SK-N-SH treated with all-trans-retinoic acid at 6 μM for 48 hours (cell line): ENCODE results near the gene RSAD1.

Experiments used
- BACH2 ChIP-seq: fragments of 250-450 bp; sonication (Bioruptor Pico); IDR thresholded peaks from 2 replicates; pipeline ENCODE4 v1.9.0; 2021; ENCODE audit warnings: mild to moderate bottlenecking, borderline replicate concordance
- ESRRG ChIP-seq: fragments of 250-450 bp; sonication (Bioruptor Pico); IDR thresholded peaks from 2 replicates; pipeline ENCODE4 v1.6.1; 2021; ENCODE audit warnings: mild to moderate bottlenecking
- PPARA ChIP-seq: fragments of 250-450 bp; sonication (Bioruptor Pico); IDR thresholded peaks from 2 replicates; pipeline ENCODE4 v1.5.0; 2020; ENCODE audit warnings: mild to moderate bottlenecking, borderline replicate concordance
- RARB ChIP-seq: fragments of 250-450 bp; sonication (Bioruptor Pico); IDR thresholded peaks from 2 replicates; pipeline ENCODE4 v1.8.0; 2021; ENCODE audit warnings: mild to moderate bottlenecking, moderate library complexity
- SNAI2 ChIP-seq: fragments of 250-450 bp; sonication (Bioruptor Pico); IDR thresholded peaks from 2 replicates; pipeline ENCODE4 v1.5.0; 2020; ENCODE audit warnings: mild to moderate bottlenecking, moderate library complexity
- ZFP3 ChIP-seq: fragments of 250-450 bp; sonication (Bioruptor Pico); IDR thresholded peaks from 2 replicates; pipeline ENCODE4 v1.5.0; 2020; ENCODE audit warnings: mild to moderate bottlenecking, moderate library complexity
- ZFP30 ChIP-seq: fragments of 450-650 bp; formaldehyde crosslinking; IDR thresholded peaks from 2 replicates; pipeline ENCODE4 v1.5.0; 2022; ENCODE audit warnings: mild to moderate bottlenecking, moderate library complexity
- ZNF565 ChIP-seq: fragments of 450-650 bp; formaldehyde crosslinking; conservative IDR thresholded peaks from 2 replicates; pipeline ENCODE4 v1.5.0; 2020; ENCODE audit warnings: low read depth, mild to moderate bottlenecking, moderate library complexity
- ZNF70 ChIP-seq: fragments of 450-650 bp; formaldehyde crosslinking; IDR thresholded peaks from 2 replicates; pipeline ENCODE4 v1.5.0; 2020; ENCODE audit warnings: mild to moderate bottlenecking, moderate library complexity
- TF ChIP-seq, protein P1 (sequence below): fragments of 250-450 bp; sonication (Bioruptor Pico); IDR thresholded peaks from 2 replicates; pipeline ENCODE4 v1.5.0; 2020; ENCODE audit warnings: mild to moderate bottlenecking, moderate library complexity
- TF ChIP-seq, protein P2 (sequence below): fragments of 250-450 bp; sonication (Bioruptor Pico); IDR thresholded peaks from 2 replicates; pipeline ENCODE4 v1.8.0; 2020; ENCODE audit warnings: mild to moderate bottlenecking, moderate library complexity, borderline replicate concordance
- TF ChIP-seq, protein P3 (sequence below): fragments of 250-450 bp; sonication (Bioruptor Pico); IDR thresholded peaks from 2 replicates; pipeline ENCODE4 v1.8.0; 2021; ENCODE audit warnings: low read depth, mild to moderate bottlenecking, moderate library complexity, borderline replicate concordance

DNA sequence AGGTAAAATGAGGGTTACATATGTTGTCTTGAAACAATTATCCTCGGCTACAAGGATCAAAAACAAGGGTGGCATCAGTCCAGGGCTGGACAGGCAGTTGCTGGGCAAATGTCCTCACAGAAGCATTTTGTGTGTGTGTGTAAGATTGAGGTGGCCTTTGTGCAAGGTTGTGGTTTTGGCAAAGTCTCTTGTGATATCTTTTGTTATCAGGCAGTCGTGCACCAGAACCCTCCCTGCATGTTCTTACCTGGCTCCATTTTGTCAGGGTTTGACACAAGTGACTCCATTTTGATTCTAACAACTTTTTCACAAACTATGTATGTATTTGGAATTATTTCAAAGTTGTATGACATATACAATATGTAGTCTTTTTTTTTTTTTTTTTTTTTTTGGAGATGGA lies 30.0 kb upstream of the RSAD1 start:
- no peak for TF ChIP-seq RARB (CRISPR knock-in tag)
- no peak for TF ChIP-seq BACH2
- TF ChIP-seq SNAI2 (CRISPR knock-in tag) = no peak
- no peak for TF ChIP-seq PPARA (CRISPR knock-in tag)
- TF ChIP-seq, protein P1, sequence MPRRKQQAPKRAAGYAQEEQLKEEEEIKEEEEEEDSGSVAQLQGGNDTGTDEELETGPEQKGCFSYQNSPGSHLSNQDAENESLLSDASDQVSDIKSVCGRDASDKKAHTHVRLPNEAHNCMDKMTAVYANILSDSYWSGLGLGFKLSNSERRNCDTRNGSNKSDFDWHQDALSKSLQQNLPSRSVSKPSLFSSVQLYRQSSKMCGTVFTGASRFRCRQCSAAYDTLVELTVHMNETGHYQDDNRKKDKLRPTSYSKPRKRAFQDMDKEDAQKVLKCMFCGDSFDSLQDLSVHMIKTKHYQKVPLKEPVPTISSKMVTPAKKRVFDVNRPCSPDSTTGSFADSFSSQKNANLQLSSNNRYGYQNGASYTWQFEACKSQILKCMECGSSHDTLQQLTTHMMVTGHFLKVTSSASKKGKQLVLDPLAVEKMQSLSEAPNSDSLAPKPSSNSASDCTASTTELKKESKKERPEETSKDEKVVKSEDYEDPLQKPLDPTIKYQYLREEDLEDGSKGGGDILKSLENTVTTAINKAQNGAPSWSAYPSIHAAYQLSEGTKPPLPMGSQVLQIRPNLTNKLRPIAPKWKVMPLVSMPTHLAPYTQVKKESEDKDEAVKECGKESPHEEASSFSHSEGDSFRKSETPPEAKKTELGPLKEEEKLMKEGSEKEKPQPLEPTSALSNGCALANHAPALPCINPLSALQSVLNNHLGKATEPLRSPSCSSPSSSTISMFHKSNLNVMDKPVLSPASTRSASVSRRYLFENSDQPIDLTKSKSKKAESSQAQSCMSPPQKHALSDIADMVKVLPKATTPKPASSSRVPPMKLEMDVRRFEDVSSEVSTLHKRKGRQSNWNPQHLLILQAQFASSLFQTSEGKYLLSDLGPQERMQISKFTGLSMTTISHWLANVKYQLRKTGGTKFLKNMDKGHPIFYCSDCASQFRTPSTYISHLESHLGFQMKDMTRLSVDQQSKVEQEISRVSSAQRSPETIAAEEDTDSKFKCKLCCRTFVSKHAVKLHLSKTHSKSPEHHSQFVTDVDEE (CRISPR knock-in tag) = no peak
- TF ChIP-seq ZNF70 (CRISPR knock-in tag) = no peak
- TF ChIP-seq, protein P2, sequence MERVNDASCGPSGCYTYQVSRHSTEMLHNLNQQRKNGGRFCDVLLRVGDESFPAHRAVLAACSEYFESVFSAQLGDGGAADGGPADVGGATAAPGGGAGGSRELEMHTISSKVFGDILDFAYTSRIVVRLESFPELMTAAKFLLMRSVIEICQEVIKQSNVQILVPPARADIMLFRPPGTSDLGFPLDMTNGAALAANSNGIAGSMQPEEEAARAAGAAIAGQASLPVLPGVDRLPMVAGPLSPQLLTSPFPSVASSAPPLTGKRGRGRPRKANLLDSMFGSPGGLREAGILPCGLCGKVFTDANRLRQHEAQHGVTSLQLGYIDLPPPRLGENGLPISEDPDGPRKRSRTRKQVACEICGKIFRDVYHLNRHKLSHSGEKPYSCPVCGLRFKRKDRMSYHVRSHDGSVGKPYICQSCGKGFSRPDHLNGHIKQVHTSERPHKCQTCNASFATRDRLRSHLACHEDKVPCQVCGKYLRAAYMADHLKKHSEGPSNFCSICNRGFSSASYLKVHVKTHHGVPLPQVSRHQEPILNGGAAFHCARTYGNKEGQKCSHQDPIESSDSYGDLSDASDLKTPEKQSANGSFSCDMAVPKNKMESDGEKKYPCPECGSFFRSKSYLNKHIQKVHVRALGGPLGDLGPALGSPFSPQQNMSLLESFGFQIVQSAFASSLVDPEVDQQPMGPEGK (CRISPR knock-in tag) = no peak
- TF ChIP-seq ZNF565 (CRISPR knock-in tag) = no peak
- no peak for TF ChIP-seq ESRRG (CRISPR knock-in tag)
- TF ChIP-seq, protein P3, sequence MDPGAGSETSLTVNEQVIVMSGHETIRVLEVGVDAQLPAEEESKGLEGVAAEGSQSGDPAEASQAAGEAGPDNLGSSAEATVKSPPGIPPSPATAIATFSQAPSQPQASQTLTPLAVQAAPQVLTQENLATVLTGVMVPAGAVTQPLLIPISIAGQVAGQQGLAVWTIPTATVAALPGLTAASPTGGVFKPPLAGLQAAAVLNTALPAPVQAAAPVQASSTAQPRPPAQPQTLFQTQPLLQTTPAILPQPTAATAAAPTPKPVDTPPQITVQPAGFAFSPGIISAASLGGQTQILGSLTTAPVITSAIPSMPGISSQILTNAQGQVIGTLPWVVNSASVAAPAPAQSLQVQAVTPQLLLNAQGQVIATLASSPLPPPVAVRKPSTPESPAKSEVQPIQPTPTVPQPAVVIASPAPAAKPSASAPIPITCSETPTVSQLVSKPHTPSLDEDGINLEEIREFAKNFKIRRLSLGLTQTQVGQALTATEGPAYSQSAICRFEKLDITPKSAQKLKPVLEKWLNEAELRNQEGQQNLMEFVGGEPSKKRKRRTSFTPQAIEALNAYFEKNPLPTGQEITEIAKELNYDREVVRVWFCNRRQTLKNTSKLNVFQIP (CRISPR knock-in tag) = no peak
- TF ChIP-seq ZFP30 (CRISPR knock-in tag) = no peak
- TF ChIP-seq ZFP3 (CRISPR knock-in tag) = no peak
